ENCODE results near the gene TMEM200C.

- TF ChIP-seq CTCF (conservative IDR thresholded peaks at IDR 0.05 in 1 of 2, IDR thresholded peaks at IDR 0.05 in 1 of 2; ENCODE audit: low read depth in 1 of 2, low read length in 2 of 2) (peak; percentile 70 to 89), EZH2 (IDR thresholded peaks at IDR 0.05; ENCODE audit: low read length, missing control alignments) (no peak)
Measured at GRCh38 chr18:5868218-5868854, 27.0 kb downstream of the TMEM200C start.
